ENCODE measurements around the gene DYNLL2. TPM values are rescaled to one million over a fixed set of nuclear protein-coding genes. Genes with fewer than 3 reads are reported as not detected.

The DYNLL2 gene
- total RNA-seq, 1 donor from 2014 or later: 46.8 TPM

GRCh38 chr17:58047376-58048150, 35.7 kb upstream of the DYNLL2 start:
- Histone ChIP-seq H3K4me1 (peaks cover 6% of the 10 kb centered on the region), H2AFZ (replicated peaks) (peak overlapping the region; percentile 82), H3K4me3 (no peak overlapping the region), H3F3A (ENCODE audit: low read depth) (peaks cover 6% of the 10 kb centered on the region), H3K27me3 (no peaks in the 10 kb centered on the region), H3K79me2 (ENCODE audit: low read depth) (no peaks in the 10 kb centered on the region), H3K4me2 (no peak overlapping the region), H3K36me3 (no peaks in the 10 kb centered on the region), H4K20me1 (ENCODE audit: low read depth) (no peaks in the 10 kb centered on the region), H3K9me3 (ENCODE audit: low read depth) (no peaks in the 10 kb centered on the region), H3K27ac (no peak overlapping the region), H3K9ac (no peak overlapping the region)
- Mint-ChIP-seq H3K4me1 (peaks cover 10% of the 10 kb centered on the region), H3K36me3 (no peaks in the 10 kb centered on the region), H3K27ac (no peak overlapping the region), H3K9me3 (peaks cover 3% of the 10 kb centered on the region), H3K4me3 (no peak overlapping the region), H3K27me3 (ENCODE audit: insufficient read depth, low read depth) (peaks cover 4% of the 10 kb centered on the region)
- TF ChIP-seq EZH2phosphoT487 (IDR thresholded peaks at IDR 0.05) (no peak), EZH2 (IDR thresholded peaks at IDR 0.05) (no peak)
- TF ChIP-seq, protein P1, sequence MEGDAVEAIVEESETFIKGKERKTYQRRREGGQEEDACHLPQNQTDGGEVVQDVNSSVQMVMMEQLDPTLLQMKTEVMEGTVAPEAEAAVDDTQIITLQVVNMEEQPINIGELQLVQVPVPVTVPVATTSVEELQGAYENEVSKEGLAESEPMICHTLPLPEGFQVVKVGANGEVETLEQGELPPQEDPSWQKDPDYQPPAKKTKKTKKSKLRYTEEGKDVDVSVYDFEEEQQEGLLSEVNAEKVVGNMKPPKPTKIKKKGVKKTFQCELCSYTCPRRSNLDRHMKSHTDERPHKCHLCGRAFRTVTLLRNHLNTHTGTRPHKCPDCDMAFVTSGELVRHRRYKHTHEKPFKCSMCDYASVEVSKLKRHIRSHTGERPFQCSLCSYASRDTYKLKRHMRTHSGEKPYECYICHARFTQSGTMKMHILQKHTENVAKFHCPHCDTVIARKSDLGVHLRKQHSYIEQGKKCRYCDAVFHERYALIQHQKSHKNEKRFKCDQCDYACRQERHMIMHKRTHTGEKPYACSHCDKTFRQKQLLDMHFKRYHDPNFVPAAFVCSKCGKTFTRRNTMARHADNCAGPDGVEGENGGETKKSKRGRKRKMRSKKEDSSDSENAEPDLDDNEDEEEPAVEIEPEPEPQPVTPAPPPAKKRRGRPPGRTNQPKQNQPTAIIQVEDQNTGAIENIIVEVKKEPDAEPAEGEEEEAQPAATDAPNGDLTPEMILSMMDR (IDR thresholded peaks at IDR 0.05): no peak
- DNase-seq (ENCODE audit: low spot score): no peak

DNA sequence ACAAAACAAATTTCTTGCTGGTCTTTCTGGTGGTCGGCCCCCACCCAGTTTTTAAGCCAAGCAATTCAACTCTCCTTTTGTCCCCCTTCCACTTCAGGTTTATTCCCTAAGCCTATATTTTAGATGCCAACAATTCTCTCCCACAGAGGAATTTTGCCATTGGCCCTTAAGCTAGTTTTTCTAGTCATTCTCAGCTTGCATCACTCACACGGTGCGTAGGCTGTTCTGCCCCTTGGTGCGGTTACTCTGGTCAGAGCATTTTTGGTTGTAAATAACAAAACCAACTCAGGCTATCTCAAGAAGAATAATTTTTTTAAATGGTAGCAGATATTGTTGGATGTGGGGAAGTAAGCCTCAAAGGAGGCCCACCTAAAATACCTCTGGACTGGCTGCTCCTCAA, 33.7 kb upstream of the DYNLL2 start:
- no peak overlapping the region for H2AFZ ChIP-seq (replicated peaks)
- H3K36me3 ChIP-seq: no peaks in the 10 kb centered on the region
- Mint-ChIP-seq H3K9me3 (no peaks in the 10 kb centered on the region), H3K4me3 (no peak overlapping the region), H3K36me3 (no peaks in the 10 kb centered on the region), H3K27ac (no peak overlapping the region), H3K27me3 (ENCODE audit: insufficient read depth, low read depth) (peaks cover 4% of the 10 kb centered on the region), H3K4me1 (peaks cover 10% of the 10 kb centered on the region)
- no peaks in the 10 kb centered on the region for H3K9me3 ChIP-seq (ENCODE audit: low read depth)
- H3K79me2 ChIP-seq (ENCODE audit: low read depth): no peaks in the 10 kb centered on the region
- H3K4me2 ChIP-seq: no peak overlapping the region
- DNase-seq (ENCODE audit: low spot score): no peak
- H3K27ac ChIP-seq: no peak overlapping the region
- no peak overlapping the region for H3K4me3 ChIP-seq
- H4K20me1 ChIP-seq (ENCODE audit: low read depth): no peaks in the 10 kb centered on the region
- H3K4me1 ChIP-seq: peaks cover 6% of the 10 kb centered on the region
- no peaks in the 10 kb centered on the region for H3K27me3 ChIP-seq
- H3F3A ChIP-seq (ENCODE audit: low read depth): peaks cover 6% of the 10 kb centered on the region
- no peak overlapping the region for H3K9ac ChIP-seq
- no peak for TF ChIP-seq EZH2phosphoT487 (IDR thresholded peaks at IDR 0.05)
- TF ChIP-seq EZH2 (IDR thresholded peaks at IDR 0.05): no peak
- TF ChIP-seq, protein P1 (IDR thresholded peaks at IDR 0.05): no peak

GRCh38 chr17:58050966-58051365, 32.3 kb upstream of the DYNLL2 start:
- Mint-ChIP-seq H3K27ac (no peak overlapping the region), H3K4me1 (peaks cover 10% of the 10 kb centered on the region), H3K27me3 (ENCODE audit: insufficient read depth, low read depth) (peaks cover 4% of the 10 kb centered on the region), H3K9me3 (no peaks in the 10 kb centered on the region), H3K4me3 (no peak overlapping the region), H3K36me3 (no peaks in the 10 kb centered on the region)
- H3K9me3 ChIP-seq (ENCODE audit: low read depth): no peaks in the 10 kb centered on the region
- no peak overlapping the region for H3K4me3 ChIP-seq
- TF ChIP-seq EZH2phosphoT487 (IDR thresholded peaks at IDR 0.05) (no peak), EZH2 (IDR thresholded peaks at IDR 0.05) (no peak)
- TF ChIP-seq, protein P1 (IDR thresholded peaks at IDR 0.05): no peak
- no peaks in the 10 kb centered on the region for H3K36me3 ChIP-seq
- DNase-seq (ENCODE audit: low spot score): no peak
- H3K4me2 ChIP-seq: no peak overlapping the region
- peaks cover 6% of the 10 kb centered on the region for H3K4me1 ChIP-seq
- H3F3A ChIP-seq (ENCODE audit: low read depth): peaks cover 6% of the 10 kb centered on the region
- no peak overlapping the region for H3K9ac ChIP-seq
- no peak overlapping the region for H2AFZ ChIP-seq (replicated peaks)
- H3K27ac ChIP-seq: no peak overlapping the region
- no peaks in the 10 kb centered on the region for H3K79me2 ChIP-seq (ENCODE audit: low read depth)
- no peaks in the 10 kb centered on the region for H3K27me3 ChIP-seq
- H4K20me1 ChIP-seq (ENCODE audit: low read depth): no peaks in the 10 kb centered on the region
